Activated gamma-delta T cell treated with Interleukin-2 at 50 U/mL for 16 hours (primary cell): Measurements from ENCODE around the gene MACROD1.
"Not testable (repeated sequence)": the region's sequence is repeated elsewhere in the genome, so short reads cannot be mapped to it uniquely, and the experiment has no call there.

ENCODE experiments used
- DNase-seq: peaks from one replicate; pipeline ENCODE4 v3.0.0-alpha.2; 2020

The MACROD1 gene

DNA sequence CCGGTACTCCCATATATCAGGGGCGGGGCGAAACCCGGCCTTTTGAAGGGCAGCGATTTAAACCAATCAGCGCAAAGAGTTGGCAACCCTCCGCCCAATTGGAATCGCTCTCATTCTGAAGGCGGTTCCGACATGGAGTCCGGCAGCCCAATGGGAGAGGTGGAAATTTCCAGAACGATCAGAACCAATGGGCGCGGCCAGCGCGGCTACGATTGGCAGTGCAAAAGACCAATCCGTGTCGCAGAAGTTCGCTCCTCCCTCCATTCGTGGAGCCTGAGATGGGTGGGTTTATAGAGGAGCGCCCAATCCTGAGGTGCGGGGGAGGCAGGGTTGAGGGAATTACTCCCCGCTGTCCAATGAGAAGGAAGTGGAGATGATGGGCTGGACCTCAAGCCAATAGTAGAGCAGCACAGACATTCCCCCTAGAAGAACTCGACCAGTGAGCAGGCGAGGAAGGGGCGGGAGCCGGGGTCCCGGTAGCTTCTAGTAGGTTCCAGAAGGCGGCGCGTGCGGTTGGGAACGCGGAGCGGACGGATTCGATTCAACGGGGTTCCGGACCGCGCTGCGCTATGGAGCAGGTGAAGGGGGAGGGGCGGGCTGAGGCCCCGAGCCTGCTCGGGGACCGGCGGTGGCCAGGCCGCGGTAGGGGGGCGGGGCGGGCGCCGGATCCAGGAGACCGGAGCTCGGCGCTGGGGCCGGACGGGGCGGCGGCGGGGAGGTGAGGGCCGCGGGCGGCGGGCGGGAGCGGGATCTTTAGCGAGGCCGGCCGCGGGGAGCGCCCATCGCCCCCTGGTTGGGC is 20.0 kb upstream of the MACROD1 start, which contains the start of gene STIP1:
TSS of gene STIP1 (plus strand) at position 479 of the 799 bp plus-strand sequence. CDS start at position 570, 91 bp downstream.
- peak; percentile 98 for DNase-seq

DNA sequence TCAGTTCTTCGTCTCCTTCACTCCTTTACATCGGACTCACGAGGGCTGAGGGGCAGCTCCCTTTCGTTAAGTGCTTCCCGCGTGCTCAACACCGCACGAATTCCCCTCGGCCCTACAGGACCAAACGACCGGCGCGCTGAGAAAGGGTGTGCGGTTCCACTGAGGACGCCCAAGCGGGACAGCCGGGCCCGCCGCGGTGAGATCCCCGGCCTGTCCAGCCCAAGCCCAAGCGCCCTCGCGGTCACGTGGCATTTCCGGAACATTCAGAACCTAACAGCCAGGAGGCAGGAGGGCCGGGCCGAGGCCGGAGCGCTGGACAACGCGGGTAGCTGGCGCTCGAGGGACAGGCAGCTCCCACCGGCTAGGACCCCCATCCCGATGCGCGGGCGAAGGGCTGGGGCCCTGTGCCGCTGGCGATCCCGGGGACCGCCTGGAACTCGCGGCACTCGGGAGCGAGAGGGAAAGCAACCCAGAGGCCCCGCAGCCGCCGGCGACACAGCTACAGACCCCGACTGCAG is 19.3 kb upstream of the MACROD1 start:
- no peak for DNase-seq

DNA sequence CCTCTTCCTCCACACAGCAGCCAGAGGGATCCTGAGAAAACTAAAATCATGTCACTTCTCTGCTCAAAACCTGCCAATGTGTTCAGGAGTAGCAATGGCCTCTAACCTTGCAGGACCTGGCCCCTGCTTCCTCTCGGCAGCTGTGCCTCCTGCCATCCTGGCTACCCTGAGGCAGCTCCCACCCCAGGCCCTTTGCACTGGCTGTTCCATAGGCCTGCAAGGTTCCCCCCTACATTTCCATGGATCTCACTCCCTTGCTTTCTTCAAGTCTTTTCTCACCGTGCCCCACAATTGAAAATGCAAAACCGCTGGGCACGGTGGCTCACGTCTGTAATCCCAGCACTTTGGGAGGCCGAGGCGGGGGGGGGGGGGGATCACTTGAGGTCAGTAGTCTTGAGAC is 18.0 kb upstream of the MACROD1 start:
- no peak for DNase-seq

DNA sequence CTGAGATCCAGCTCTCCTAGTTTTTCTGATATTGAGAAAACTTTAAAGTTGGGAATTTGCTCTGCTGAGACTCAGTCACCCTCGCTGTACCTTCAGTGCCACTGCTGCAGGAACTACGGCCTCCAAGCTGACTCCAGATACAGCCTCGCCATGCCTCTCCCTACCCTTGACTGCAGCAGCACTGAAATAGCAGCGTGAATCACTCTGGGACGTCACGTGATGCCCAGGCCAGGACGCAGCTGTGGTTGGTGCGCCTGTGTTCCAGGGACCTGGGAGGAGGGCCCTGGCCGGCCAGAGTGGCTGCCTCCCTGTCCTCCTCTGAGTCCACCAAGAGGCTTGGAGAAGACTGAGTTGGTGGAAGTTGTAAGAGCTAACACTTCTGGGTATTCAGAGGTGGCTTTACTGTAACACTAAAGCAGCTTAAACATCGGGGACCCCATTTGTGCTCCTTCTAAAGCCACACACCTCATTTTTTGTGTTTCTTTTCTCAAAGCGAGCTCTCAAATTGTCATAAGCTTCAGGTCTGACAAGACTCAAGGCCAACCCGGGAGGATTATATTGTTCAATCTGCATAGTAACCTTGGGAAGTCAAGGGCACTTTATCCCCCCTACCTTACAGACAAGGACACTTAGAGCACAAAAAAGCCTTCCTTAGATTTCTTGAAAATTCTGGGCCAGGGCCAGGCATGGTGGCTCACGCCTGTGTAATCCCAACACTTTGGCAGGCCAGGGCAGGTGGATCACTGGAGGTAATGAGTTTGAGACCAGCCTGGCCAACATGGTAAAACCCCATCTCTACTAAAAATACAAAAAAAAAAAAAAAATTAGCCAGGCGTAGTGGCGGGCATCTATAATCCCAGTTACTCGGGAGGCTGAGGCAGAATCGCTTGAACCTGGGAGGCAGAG is 15.8 kb upstream of the MACROD1 start:
- peak; percentile 16 for DNase-seq

DNA sequence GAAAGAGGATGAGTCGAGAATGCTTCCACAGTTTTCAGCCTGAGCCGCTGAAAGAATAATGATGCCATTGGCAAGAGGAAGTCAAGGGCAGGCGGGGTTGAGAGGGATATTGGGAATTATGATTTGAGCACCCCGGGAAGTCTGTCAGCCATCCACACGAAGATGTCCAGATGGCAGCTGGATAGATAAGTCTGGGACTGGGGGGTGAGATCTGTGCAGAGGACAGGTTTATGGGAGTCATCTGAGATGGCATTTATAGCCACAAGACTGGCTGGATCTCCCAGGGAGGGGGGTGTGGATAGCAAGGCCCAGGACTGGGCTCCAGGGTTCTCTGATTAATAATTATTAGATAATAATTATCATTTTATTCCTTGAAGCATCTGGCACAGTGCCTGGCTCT is 15.0 kb upstream of the MACROD1 start:
- DNase-seq: no peak

DNA sequence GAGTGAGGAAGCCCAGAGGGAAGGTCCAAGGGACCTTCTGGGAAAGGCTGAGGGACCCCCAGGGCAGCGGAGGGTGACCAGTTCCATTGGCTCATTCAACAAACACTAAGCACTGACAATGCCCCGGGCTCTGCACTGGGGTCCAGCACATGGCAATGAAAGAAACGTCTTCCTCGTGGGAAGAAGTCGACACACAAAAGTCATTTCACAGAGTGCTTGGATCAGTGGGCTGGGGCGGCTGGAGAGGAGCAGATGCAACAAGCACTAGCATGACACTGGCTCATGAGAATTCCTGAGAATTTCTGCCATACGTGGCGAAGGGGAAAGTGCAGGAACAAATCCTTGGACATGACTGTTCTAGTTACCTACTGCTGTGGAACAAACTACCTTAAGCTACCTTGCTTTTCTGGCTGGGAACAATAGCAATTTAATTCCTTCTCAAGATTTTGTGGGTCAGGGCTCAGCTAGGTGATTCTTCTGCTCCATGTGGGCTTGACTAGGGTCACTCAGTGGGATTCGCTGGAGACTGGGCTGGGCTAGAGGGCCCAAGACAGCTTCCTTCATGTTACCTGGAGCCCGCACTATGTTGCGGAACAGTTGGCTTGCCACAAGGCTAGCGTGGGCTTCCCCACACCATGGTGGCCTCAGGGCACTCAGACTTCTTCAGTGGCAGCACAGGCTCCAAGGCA is 13.2 kb upstream of the MACROD1 start:
- DNase-seq: no peak

GRCh38 chr11:64178203-64178602 is 12.3 kb upstream of the MACROD1 start:
- no peak for DNase-seq

GRCh38 chr11:64176751-64177150 is 10.8 kb upstream of the MACROD1 start:
- DNase-seq: no peak

GRCh38 chr11:64173616-64174355 is 7.9 kb upstream of the MACROD1 start:
- no peak for DNase-seq

GRCh38 chr11:64170419-64170818 is 4.5 kb upstream of the MACROD1 start:
- no peak for DNase-seq

DNA sequence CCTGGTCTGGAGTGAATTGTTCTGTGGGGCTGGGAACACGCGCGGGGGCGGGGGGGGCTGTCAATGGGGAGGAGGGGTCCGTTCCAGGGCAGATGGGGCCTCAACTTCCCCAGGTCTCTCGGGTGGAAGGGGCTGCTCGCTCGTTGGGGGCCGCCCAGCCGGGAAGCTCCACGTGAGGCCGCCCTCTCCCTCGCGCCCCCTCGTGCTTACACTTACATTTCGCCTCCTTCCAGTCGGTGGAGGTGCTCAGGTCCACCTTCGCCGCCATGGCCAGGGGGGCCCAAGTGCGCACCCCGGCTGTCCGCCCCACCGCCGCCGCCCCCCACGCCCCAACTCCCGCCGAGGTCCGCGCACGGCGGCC is 452 bp downstream of the MACROD1 start:
- no peak for DNase-seq

GRCh38 chr11:64164392-64165312 is 1.3 kb downstream of the MACROD1 start:
- DNase-seq: no peak

DNA sequence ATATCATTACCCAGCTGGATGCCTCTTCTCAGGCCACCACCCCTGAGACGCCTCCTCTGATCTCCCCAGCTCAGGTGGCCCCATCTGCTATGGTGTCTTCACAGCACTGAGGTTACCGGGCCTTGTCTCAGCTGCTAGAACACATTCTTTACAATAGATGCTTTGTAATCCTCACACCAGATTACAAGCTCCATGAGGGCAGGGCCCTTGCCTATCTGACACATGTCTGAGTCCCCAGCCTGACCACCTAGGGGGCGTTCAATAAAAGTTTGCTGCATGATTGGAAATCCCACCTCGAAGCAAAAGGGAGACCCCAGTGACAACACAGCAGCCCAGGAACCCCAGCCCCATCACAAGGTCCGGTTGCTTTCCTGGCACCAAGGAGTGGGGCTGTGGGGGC is 2.0 kb downstream of the MACROD1 start:
- no peak for DNase-seq

DNA sequence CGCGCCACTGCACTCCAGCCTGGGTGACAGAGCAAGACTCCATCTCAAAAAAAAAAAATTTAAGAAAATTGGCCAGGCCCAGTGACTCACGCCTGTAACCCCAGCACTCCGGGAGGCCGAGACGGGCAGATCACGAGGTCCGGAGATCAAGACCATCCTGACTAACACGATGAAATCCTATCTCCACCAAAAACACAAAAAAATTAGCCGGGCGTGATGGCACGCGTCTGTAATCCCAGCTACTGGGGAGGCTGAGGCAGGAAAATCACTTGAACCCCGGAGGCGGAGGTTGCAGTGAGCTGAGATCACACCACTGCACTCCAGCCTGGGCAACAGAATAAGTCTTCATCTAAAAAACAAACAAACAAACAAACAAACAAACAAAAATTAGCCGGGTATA is 3.1 kb downstream of the MACROD1 start:
- not testable (repeated sequence) for DNase-seq

DNA sequence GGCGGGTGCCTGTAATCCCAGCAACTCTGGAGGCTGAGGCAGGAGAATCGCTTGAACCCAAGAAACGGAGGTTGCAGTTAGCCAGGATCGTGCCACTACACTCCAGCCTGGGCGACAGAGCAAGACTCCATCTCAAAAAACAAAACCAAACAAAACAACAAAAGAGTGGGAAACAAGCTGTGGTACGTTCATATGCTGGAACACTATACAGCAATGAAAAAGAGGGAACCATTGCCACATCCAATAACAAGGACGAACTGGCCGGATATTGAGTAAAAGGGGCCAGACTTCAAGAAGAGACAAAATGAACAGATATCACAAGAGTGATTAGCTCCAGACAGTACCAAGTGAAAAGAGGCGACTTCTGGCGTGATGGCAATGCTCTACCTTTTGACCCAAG is 4.9 kb downstream of the MACROD1 start:
- no peak for DNase-seq

GRCh38 chr11:64157631-64158394 is 8.1 kb downstream of the MACROD1 start:
- DNase-seq: no peak

GRCh38 chr11:64156235-64157011 is 9.5 kb downstream of the MACROD1 start:
- no peak for DNase-seq

DNA sequence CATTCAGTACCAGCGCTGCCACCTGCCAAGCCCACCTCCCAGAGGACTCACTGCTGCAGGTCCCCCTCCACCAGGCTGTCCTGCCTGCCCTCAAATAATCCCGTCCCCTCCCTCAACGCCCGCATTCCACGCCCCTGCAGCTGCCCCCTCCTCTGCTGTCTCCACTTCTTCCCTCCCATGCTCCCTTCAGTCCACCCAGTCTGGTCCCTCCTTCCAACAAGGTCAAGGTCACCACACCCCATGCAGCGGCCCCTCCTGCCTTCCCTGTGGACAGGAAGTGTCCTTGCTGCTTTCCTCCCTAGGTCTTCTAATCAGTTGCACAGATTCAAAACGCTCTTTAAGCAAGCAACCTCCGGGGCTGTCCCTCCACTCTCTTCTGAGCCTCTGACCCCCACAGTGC is 12.1 kb downstream of the MACROD1 start:
- no peak for DNase-seq

DNA sequence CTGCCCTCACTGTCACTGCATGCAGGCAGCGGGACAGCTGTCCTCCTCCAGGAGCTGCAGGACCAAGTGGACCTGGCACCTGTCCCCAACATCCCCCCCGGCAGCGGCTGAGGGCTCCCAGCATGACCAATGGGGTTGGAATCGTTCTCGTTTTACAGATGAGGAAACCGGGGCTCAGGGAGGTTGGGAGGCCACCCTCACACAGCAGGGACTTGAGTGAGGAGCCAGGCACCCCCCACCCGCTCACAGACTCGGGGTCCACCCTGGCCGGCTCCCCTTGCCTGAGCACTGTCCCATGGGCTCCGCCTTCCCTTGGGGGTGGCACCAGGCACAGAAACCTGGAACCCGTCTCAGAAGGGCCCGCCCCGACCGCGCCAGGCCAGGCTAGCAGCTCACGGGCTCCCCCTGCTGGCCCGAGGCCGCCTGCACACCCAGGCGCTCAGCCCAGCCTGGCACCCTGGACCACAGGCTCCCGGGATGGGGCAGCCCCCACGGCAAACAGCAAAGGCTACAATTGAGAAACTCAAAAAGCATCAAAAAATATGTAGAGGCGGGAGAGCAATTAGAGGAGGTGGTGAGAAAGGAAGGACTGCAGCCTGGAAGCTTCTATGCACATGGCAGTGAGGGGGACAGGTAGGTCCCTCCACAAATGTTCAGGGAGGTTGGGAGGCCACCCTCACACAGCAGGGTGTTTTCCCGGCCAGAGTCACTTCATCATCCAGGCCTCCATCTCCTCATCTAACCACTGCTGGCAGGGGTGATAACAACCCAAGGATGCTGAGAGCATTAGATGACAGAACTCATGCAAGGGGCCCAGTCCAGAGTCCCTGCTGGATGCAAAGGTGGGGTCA is 12.8 kb downstream of the MACROD1 start:
- peak; percentile 66 for DNase-seq
